ENCODE measurements around the gene EVPLL.
"Not testable (repeated sequence)": the region's sequence is repeated elsewhere in the genome, so short reads cannot be mapped to it uniquely, and the experiment has no call there.

Gene EVPLL

GRCh38 chr17:18379246-18380146, 1.9 kb downstream of the EVPLL start:
- DNase-seq, result no peak

- no peak for DNase-seq
Measured at GRCh38 chr17:18380471-18381157, 3.0 kb downstream of the EVPLL start.

GRCh38 chr17:18381158-18381952, 3.8 kb downstream of the EVPLL start:
- DNase-seq, result no peak

- DNase-seq, result no peak
Measured at GRCh38 chr17:18381953-18382245, 4.3 kb downstream of the EVPLL start.

GRCh38 chr17:18382441-18383078, 5.0 kb downstream of the EVPLL start:
- no peak for DNase-seq

GRCh38 chr17:18383079-18383481, 5.5 kb downstream of the EVPLL start:
- not testable (repeated sequence) for DNase-seq

GRCh38 chr17:18384271-18384670, 6.7 kb downstream of the EVPLL start:
- DNase-seq, result not testable (repeated sequence)

- DNase-seq, result not testable (repeated sequence)
Measured at GRCh38 chr17:18387583-18387982, 10.0 kb downstream of the EVPLL start.

- DNase-seq, result not testable (repeated sequence)
Measured at GRCh38 chr17:18388266-18388665, 10.7 kb downstream of the EVPLL start.

- not testable (repeated sequence) for DNase-seq
Measured at GRCh38 chr17:18388728-18389127, 11.2 kb downstream of the EVPLL start.

- not testable (repeated sequence) for DNase-seq
Measured at GRCh38 chr17:18401872-18402590, 24.5 kb downstream of the EVPLL start.

- not testable (repeated sequence) for DNase-seq
Measured at GRCh38 chr17:18403166-18403565, 25.6 kb downstream of the EVPLL start.

GRCh38 chr17:18403604-18404003, 26.0 kb downstream of the EVPLL start:
- DNase-seq, result not testable (repeated sequence)

- DNase-seq, result not testable (repeated sequence)
Measured at GRCh38 chr17:18408906-18409305, 31.3 kb downstream of the EVPLL start.

GRCh38 chr17:18409321-18409720, 31.7 kb downstream of the EVPLL start:
- not testable (repeated sequence) for DNase-seq

- DNase-seq, result not testable (repeated sequence)
Measured at GRCh38 chr17:18410736-18411135, 33.2 kb downstream of the EVPLL start.

GRCh38 chr17:18411377-18411864, 33.8 kb downstream of the EVPLL start:
- not testable (repeated sequence) for DNase-seq

GRCh38 chr17:18412001-18412538, 34.5 kb downstream of the EVPLL start:
- DNase-seq, result not testable (repeated sequence)

- DNase-seq, result not testable (repeated sequence)
Measured at GRCh38 chr17:18421521-18421920, 43.9 kb downstream of the EVPLL start.

- DNase-seq, result not testable (repeated sequence)
Measured at GRCh38 chr17:18422464-18422863, 44.9 kb downstream of the EVPLL start.

- DNase-seq, result not testable (repeated sequence)
Measured at GRCh38 chr17:18423015-18423414, 45.4 kb downstream of the EVPLL start.

All from NCI-H524 treated with DMSO at 0.1 percent for 48 hours (cell line).